SW 1271 (cell line): Measurements from ENCODE around the gene CPB1.

Source experiments
- DNase-seq, 2 experiments: peaks; one replicate each; lab custom pipeline; 2025; lab: John Stamatoyannopoulos, UW

Gene CPB1

GRCh38 chr3:148829926-148830325 lies 2.3 kb downstream of the CPB1 start:
- no peak for DNase-seq

- no peak for DNase-seq
Measured at GRCh38 chr3:148833223-148833622, 5.6 kb downstream of the CPB1 start.

GRCh38 chr3:148839805-148840204 lies 12.2 kb downstream of the CPB1 start:
- DNase-seq = no peak

DNA sequence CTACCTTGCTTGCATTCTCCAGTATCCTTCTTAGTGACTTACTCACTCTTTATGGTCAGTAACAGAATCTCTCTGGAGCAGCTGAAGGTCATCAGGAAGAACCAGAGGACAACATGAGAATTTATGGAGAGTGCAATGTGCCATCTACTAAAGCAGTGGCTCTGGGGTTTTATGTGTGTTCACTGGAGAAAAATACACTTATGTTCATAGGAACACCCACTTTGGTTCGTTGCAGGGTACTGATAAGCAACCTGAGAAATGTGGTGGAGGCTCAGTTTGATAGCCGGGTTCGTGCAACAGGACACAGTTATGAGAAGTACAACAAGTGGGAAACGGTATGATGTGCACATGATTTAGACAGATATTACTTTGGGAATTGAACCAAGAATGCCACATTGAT lies 12.8 kb downstream of the CPB1 start:
- DNase-seq = no peak

DNA sequence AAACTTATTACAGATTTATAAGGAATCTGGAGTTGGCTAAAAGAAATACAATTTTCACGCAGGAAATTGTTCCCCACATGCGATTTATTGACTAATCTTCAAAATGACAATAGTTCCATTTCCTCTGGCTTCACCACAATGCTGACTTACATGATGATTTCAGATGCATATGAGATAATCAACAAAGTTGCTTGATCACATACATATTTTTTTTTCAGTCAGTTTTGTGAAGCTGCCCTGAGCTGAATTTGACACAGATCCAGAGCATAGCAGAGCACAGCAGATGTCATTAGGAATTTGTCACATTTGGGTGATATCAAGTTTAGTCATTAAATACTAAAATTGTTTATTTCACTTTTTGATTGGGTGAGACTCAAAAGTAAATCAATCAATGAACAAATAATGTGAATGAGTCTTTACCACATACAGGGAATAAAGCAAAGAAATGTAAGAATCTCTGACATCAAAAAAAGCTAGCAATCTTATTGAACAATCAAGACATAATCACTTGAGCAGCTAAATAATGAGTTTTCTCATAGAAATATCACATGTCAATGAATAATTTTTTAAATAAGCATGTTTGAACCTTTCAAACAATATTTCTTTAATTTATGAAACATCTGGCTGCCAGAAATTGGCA lies 18.3 kb downstream of the CPB1 start:
- no peak for DNase-seq

GRCh38 chr3:148847351-148847750 lies 19.7 kb downstream of the CPB1 start:
- DNase-seq = no peak

GRCh38 chr3:148848410-148848809 lies 20.8 kb downstream of the CPB1 start:
- no peak for DNase-seq

GRCh38 chr3:148852271-148852992 lies 24.8 kb downstream of the CPB1 start:
- no peak for DNase-seq

GRCh38 chr3:148853076-148853475 lies 25.5 kb downstream of the CPB1 start:
- no peak for DNase-seq

- DNase-seq = no peak
Measured at GRCh38 chr3:148854061-148854460, 26.4 kb downstream of the CPB1 start.

GRCh38 chr3:148856384-148856783 lies 28.8 kb downstream of the CPB1 start:
- no peak for DNase-seq

GRCh38 chr3:148857316-148857715 lies 29.7 kb downstream of the CPB1 start:
- no peak for DNase-seq

- peak in 1 of 2 experiments; percentile 54 for DNase-seq
Measured at GRCh38 chr3:148861277-148861869, 33.8 kb downstream of the CPB1 start.

GRCh38 chr3:148863297-148863696 lies 35.7 kb downstream of the CPB1 start:
- no peak for DNase-seq

- no peak for DNase-seq
Measured at GRCh38 chr3:148863814-148864213, 36.2 kb downstream of the CPB1 start.

DNA sequence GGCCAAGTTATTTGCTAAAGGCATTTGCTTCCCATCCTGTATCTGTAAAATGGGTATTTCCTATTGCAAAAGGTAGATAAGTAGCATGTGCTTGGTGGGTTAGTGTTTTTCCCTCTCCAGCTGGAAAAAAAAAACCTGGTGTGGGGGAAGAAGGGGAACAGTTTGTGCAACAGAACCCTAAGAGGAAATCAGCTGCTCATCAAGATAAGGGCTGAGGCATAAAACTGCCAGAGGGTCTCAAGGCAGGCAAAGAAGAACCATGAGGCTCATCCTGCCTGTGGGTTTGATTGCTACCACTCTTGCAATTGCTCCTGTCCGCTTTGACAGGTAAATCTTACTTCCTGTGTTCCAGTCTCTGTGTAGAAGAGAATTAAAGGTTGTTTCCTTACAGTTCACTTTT lies 37.4 kb downstream of the CPB1 start, which contains the start of gene CPA3:
Gene CPA3, plus strand, starts transcription at position 248 of the 400 bp plus-strand sequence. Its CDS starts 12 bp downstream, at position 260.
- no peak for DNase-seq

DNA sequence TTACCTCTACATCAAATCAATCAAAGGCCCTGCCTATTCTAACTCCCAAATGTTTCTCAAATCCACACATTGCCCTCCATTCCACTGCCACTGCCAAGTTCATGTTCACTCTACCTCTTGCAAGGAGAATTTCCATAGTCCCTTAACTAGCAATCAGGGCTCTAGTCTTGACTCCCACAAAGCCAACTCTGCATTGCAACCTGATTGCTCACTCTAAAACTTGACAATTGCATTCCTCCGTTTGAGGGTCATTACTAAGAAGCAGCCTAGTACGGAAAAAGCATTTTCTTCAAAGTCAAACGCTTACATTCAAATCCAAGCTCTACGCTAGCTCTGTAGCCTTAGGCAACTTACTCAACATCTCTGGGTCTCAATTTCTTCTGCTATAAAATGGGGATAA lies 38.6 kb downstream of the CPB1 start:
- no peak for DNase-seq

- DNase-seq = no peak
Measured at GRCh38 chr3:148873270-148873927, 45.8 kb downstream of the CPB1 start.

DNA sequence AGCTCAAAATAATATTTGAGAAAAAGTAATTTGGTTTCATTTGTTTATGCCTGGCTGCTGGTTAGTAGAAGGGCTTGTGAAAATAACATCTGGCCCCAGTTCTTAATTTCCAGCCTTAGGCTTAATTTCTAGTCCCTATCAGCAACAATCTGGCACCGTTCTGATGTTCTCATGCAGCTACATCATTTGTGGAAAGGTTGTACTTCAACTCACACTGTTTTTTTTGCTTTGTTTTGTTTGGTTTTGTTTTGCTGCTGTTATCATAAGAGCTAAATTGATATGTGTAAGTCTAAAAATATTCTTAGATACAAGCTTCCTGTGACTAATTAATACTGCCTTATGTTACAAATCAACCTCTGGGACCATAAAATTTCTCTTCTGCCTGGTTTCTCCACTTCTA lies 46.4 kb downstream of the CPB1 start:
- DNase-seq = no peak

- DNase-seq = no peak
Measured at GRCh38 chr3:148878095-148878494, 50.5 kb downstream of the CPB1 start.

GRCh38 chr3:148879256-148879655 lies 51.6 kb downstream of the CPB1 start:
- DNase-seq = no peak

DNA sequence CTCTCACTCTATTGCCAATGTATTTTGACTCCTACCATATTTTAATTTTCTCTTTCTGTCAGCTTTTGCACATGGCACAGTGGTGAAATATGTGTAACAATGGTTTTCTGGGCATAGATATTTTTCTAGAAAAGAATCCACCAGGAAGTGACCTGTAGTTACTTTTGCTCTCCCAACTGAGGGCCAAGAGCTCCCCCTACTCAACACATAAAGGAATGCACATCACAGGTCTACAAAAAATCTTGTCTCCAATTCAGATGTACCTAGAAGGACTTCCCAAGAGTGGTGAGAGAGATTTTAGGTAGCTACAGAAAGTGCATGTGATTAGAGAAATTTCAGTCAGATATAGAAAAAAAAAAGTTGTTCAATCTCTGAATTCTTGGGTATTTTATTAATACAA lies 53.1 kb downstream of the CPB1 start:
- peak in 1 of 2 experiments; percentile 7 for DNase-seq

GRCh38 chr3:148881286-148881685 lies 53.7 kb downstream of the CPB1 start:
- no peak for DNase-seq
